MM.1S (cell line): ENCODE measurements around the gene FAM118B.

Experiments
- DNase-seq: peaks from one replicate; pipeline ENCODE4 v3.0.0-alpha.2; 2015
- H2AFZ ChIP-seq: fragments of 300-600 bp; sonication (generic); 2 replicates; pipeline ENCODE4 v1.6.0; 2016; ENCODE audit warnings: antibody characterized with exemption, low read length
- H3F3A ChIP-seq: fragments of 300-600 bp; sonication (generic); 2 replicates; pipeline ENCODE4 v1.6.1; 2016; ENCODE audit warnings: mild to moderate bottlenecking, antibody characterized with exemption, low read length, moderate library complexity, mixed read lengths; ENCODE audit not compliant: insufficient read depth
- H3K27ac ChIP-seq: fragments of 300-600 bp; sonication (generic); 2 replicates; pipeline ENCODE4 v1.5.1; 2016; ENCODE audit warnings: mild to moderate bottlenecking, low read length
- H3K27me3 ChIP-seq: fragments of 300-600 bp; sonication (generic); replicated peaks from 2 replicates; pipeline ENCODE4 v1.6.0; 2016; ENCODE audit warnings: low read length; ENCODE audit not compliant: insufficient read depth
- H3K36me3 ChIP-seq: fragments of 300-600 bp; sonication (generic); replicated peaks from 2 replicates; pipeline ENCODE4 v1.6.1; 2016; ENCODE audit warnings: mild to moderate bottlenecking, low read length, mixed read lengths; ENCODE audit not compliant: insufficient read depth
- H3K4me1 ChIP-seq: fragments of 300-600 bp; sonication (generic); 2 replicates; pipeline ENCODE4 v1.6.1; 2016; ENCODE audit warnings: low read length, mixed read lengths
- H3K4me2 ChIP-seq: fragments of 300-600 bp; sonication (generic); 2 replicates; pipeline ENCODE4 v1.6.0; 2016; ENCODE audit warnings: low read depth, low read length
- H3K4me3 ChIP-seq: fragments of 300-600 bp; sonication (generic); 2 replicates; pipeline ENCODE4 v1.5.1; 2016; ENCODE audit warnings: low read length, mixed read lengths
- H3K79me2 ChIP-seq: fragments of 300-600 bp; sonication (generic); 2 replicates; pipeline ENCODE4 v1.6.1; 2016; ENCODE audit warnings: mixed run types, low read length, mixed read lengths
- H3K9ac ChIP-seq: fragments of 300-600 bp; sonication (generic); 2 replicates; pipeline ENCODE4 v1.6.1; 2016; ENCODE audit warnings: low read length, mixed read lengths
- H3K9me2 ChIP-seq: fragments of 300-600 bp; sonication (generic); replicated peaks from 2 replicates; pipeline ENCODE4 v1.6.1; 2016; ENCODE audit warnings: mild to moderate bottlenecking, low read length, mixed read lengths; ENCODE audit not compliant: insufficient read depth
- H3K9me3 ChIP-seq: fragments of 300-600 bp; sonication (generic); replicated peaks from 2 replicates; pipeline ENCODE4 v1.6.1; 2016; ENCODE audit warnings: mild to moderate bottlenecking, low read length, mixed read lengths; ENCODE audit not compliant: insufficient read depth
- H4K20me1 ChIP-seq: fragments of 300-600 bp; sonication (generic); 2 replicates; pipeline ENCODE4 v1.6.1; 2016; ENCODE audit warnings: mild to moderate bottlenecking, low read length, moderate library complexity, mixed read lengths; ENCODE audit not compliant: insufficient read depth
- CTCF ChIP-seq: fragments of 300-600 bp; sonication (generic); IDR thresholded peaks from 2 replicates; pipeline ENCODE4 v1.5.1; 2016; ENCODE audit warnings: antibody characterized with exemption, low read length, mixed read lengths
- EZH2 ChIP-seq: fragments of 300-600 bp; sonication (generic); optimal IDR thresholded peaks from 2 replicates; pipeline ENCODE3; 2017; ENCODE audit warnings: low read depth, mild to moderate bottlenecking, antibody characterized with exemption, low read length, mixed read lengths
- EZH2phosphoT487 ChIP-seq: fragments of 300-600 bp; sonication (generic); IDR thresholded peaks from 2 replicates; pipeline ENCODE4 v1.6.1; 2018; ENCODE audit warnings: antibody characterized with exemption, low read length

FAM118B gene

GRCh38 chr11:126163779-126164178 lies 47.8 kb upstream of the FAM118B start:
- Histone ChIP-seq H3K4me3 (no peak overlapping the region), H3K36me3 (no peaks in the 10 kb centered on the region), H3K4me1 (no peaks in the 10 kb centered on the region), H3K9me3 (no peaks in the 10 kb centered on the region), H3K79me2 (no peaks in the 10 kb centered on the region), H3K9me2 (no peaks in the 10 kb centered on the region), H2AFZ (no peak overlapping the region), H3K27me3 (no peaks in the 10 kb centered on the region), H3K9ac (no peak overlapping the region), H3K4me2 (no peak overlapping the region), H4K20me1 (no peaks in the 10 kb centered on the region), H3F3A (no peaks in the 10 kb centered on the region), H3K27ac (no peak overlapping the region)
- TF ChIP-seq CTCF (no peak), EZH2phosphoT487 (no peak), EZH2 (no peak)
- DNase-seq = no peak

DNA sequence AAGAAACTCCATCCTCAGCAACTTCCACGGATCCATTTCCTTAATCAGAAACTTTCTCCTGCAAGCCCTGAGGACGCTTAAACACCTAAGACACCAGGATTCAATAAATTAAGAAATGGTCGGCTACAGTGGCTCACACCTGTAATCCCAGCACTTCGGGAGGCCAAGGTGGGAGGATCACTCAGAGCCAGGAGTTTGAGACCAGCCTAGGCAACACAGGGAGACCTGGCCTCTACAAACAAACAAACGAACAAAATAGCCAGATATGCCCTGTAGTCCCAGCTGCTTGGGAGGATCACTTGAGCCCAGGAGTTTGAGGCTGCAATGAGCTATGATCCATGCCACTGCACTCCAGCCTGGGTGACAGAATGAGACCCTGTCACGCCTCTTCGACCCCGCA lies 46.8 kb upstream of the FAM118B start:
- H3K27ac ChIP-seq = no peak overlapping the region
- no peaks in the 10 kb centered on the region for H3K9me2 ChIP-seq
- H2AFZ ChIP-seq = no peak overlapping the region
- no peak overlapping the region for H3K4me3 ChIP-seq
- DNase-seq = no peak
- H3K9ac ChIP-seq = no peak overlapping the region
- no peak for TF ChIP-seq EZH2
- no peak for TF ChIP-seq CTCF
- TF ChIP-seq EZH2phosphoT487 = no peak
- no peaks in the 10 kb centered on the region for H3K27me3 ChIP-seq
- no peaks in the 10 kb centered on the region for H3K36me3 ChIP-seq
- no peaks in the 10 kb centered on the region for H3F3A ChIP-seq
- no peak overlapping the region for H3K4me2 ChIP-seq
- H3K4me1 ChIP-seq = no peaks in the 10 kb centered on the region
- H3K9me3 ChIP-seq = no peaks in the 10 kb centered on the region
- no peaks in the 10 kb centered on the region for H4K20me1 ChIP-seq
- H3K79me2 ChIP-seq = no peaks in the 10 kb centered on the region

- Histone ChIP-seq H3K79me2 (no peaks in the 10 kb centered on the region), H3K9me3 (no peaks in the 10 kb centered on the region), H3K27me3 (no peaks in the 10 kb centered on the region), H3K9ac (no peak overlapping the region), H3K4me2 (no peak overlapping the region), H3F3A (no peaks in the 10 kb centered on the region), H3K27ac (no peak overlapping the region), H4K20me1 (no peaks in the 10 kb centered on the region), H3K4me1 (no peaks in the 10 kb centered on the region), H2AFZ (no peak overlapping the region), H3K4me3 (no peak overlapping the region), H3K36me3 (no peaks in the 10 kb centered on the region), H3K9me2 (no peaks in the 10 kb centered on the region)
- no peak for DNase-seq
- TF ChIP-seq EZH2 (no peak), EZH2phosphoT487 (no peak), CTCF (no peak)
These were observed 46.3 kb upstream of the FAM118B start for GRCh38 chr11:126165311-126165720.
